ENCODE results near the gene OR6C76.
"Not testable (repeated sequence)": the region's sequence is repeated elsewhere in the genome, so short reads cannot be mapped to it uniquely, and the experiment has no call there.

OR6C76 gene

DNA sequence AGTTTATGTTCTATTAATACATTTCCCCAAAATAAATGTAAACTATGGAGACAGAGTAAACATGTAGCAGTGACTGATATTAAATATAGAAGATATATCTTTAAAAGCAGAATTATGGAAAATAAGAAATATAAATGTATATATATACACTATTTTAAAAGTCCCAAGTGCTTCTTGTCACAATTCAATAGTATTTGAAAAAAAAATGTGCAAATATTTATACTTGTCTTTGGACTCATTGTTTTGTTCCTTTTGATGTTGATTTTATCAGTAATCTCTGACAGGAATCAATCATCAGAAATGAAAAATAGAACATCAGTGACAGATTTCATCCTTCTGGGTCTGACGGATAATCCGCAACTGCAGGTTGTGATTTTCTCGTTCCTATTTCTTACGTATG lies at the start of gene OR6C76:
OR6C76 (plus strand) TSS at position 301 of the 400 bp plus-strand sequence; CDS start at position 301, 0 bp downstream.
- FAIRE-seq: no peak

- no peak for FAIRE-seq
These were observed 40.2 kb upstream of the OR6C76 start for GRCh38 chr12:55385891-55386290.

DNA sequence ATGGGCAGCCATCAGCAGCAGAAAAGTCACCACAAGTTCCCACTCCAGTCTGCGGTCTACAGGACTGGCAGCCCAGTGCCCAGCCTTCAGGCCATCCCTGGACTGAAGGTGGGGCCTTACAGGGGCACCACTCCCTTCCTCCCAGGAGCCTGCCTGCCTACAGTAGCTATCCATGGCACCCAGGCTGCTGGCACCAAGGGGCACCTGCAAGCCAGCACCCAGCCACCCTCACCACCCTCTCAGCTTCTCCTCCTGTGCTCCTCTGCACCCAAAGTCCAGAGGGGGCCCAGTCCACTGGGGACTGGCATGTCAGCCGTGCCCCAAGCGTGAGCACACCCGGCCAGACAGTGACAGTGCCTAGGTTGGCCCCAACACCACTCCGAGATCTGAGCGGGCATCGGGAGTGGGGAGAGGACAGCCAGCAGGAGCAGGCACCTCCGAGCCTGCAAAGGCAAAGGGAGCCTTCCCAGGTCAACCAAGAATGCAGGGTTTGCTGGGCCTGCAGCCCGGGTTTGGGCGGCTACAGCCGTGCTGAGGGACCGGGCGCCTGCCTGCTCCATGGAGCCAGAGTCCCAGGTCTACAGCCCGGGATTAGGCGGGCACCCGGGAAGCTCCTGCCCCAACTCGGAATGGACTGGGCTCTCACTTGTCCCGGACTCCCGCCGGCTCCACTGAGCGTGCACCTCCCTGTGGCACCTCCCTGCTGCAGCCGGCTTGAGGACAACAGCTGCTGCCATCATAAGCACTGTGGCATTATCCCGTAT lies 33.8 kb upstream of the OR6C76 start:
- FAIRE-seq: no peak

- no peak for FAIRE-seq
These were observed 29.7 kb upstream of the OR6C76 start for GRCh38 chr12:55396326-55396725.

DNA sequence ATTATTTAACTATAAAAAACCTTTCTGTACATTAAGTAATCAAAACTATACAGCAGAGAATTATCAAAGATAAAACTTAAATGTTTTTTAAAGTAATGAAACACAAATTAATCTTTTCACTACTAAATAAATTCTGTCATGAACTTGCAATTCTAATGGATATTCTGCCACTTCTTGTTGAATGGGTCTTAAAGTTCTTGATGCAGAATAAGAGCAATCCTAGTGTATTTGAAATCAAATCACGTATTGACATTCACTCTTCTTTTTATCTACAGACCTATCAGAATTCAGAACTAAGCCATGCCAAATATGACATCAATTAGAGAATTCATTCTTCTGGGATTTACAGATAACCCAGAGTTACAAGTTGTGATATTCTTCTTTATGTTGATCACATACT lies 25.8 kb upstream of the OR6C76 start, which contains the start of gene OR6C65:
OR6C65 (plus strand) TSS at position 301 of the 400 bp plus-strand sequence; CDS start at position 301, 0 bp downstream.
- no peak for FAIRE-seq

GRCh38 chr12:55407866-55408265 lies 18.2 kb upstream of the OR6C76 start:
- no peak for FAIRE-seq

DNA sequence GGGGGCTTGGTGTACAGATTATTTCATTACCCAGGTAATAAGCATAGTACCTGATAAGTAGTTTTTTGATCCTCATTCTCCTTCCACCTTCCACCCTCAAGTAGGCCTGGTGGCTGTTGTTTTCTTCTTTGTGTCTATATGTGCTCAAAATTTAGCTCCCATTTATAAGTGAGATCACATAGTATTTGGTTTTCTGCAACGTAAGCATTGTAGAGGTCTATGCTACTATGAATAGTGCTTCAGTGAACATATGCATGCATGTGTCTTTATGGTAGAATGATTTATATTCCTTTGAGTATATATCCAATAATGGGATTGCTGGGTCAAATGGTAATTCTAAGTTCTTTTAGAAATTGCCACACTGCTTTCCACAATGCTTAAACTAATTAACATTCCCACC lies 16.9 kb upstream of the OR6C76 start:
- FAIRE-seq: not testable (repeated sequence)

GRCh38 chr12:55412138-55412537 lies 13.9 kb upstream of the OR6C76 start:
- FAIRE-seq: not testable (repeated sequence)

- FAIRE-seq: not testable (repeated sequence)
These were observed 12.3 kb upstream of the OR6C76 start for GRCh38 chr12:55413498-55414388.

- not testable (repeated sequence) for FAIRE-seq
These were observed 11.6 kb upstream of the OR6C76 start for GRCh38 chr12:55414396-55414823.

- not testable (repeated sequence) for FAIRE-seq
These were observed 11.2 kb upstream of the OR6C76 start for GRCh38 chr12:55414889-55415288.

DNA sequence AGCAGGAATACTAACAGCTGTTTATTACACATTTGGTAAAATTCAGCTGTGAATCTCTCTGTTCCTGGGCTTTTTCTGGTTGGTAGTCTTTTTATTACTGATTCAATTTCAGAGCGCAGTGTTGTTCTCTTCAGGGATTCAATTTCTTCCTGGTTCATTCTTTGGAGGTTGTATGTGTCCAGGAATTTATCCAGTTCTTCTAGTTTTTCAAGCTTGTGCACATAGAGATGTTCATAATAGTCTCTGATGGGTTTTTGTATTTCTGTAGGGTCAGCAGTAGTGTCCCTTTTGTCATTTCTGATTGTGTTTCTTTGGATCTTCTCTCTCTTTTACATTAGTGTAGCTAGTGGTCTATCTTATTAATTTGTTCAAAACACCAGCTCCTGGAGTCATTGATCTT lies 9.1 kb upstream of the OR6C76 start:
- no peak for FAIRE-seq

GRCh38 chr12:55420307-55420962 lies 5.6 kb upstream of the OR6C76 start:
- FAIRE-seq: no peak

DNA sequence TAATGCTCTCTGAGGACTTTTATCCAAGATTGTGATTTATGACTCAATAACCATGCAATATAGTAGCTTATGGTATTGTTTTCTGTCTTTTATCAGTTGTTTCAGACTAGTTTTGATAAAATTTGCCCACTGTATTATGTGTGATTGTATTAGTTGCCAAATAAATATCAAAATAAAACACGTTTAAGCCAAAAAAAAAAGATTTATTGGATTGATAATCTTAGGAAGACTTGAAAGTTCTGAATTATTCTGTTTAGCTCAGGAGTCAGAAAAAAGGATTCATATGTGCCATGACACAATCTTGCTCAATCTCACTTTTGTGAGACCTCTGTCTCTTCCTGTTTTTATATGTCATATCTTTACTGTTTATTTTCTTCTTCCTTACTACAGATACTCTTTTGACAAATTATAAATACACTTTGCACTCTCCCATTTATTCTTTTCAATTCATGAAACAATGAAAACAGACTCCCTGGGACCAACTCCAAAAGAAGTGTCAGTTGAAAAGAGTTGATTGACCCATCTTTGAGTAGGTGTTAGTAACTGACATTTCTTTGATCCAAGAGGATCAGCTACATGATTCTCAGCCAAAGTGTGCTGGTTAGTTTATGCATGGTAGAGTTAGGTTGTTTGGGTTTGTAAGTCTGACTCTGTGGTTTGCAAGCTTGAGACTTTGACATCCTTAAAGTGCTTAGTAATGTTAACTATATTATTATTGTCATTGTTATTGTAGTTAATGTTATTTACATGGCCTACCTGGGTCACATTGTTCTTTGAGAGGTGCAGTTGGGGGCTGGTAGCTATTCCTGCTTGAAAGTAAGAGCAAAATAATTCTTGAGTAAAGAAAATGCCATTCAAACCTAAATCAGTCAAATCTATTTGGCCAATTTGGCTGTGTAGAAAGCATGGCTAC lies 2.5 kb downstream of the OR6C76 start:
- no peak for FAIRE-seq

DNA sequence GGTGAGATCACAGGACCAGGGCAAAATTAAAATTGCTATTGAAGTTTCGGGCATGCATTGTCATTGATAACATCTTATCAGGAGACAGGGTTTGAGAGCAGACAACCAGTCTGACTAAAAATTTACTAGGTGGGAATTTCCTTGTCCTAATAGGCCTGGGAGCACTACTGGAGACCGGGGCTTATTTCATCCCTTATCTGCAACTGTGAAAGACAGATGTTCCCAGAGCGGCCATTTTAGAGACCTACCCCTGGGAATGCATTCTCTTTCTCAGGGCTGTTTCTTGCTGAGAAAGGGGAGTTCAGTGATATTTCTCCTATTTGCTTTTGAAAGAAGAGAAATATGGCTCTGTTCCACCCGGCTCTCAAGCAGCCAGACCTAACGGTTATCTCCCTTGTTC lies 15.2 kb downstream of the OR6C76 start:
- FAIRE-seq: not testable (repeated sequence)

- FAIRE-seq: no peak
These were observed 17.7 kb downstream of the OR6C76 start, which contains the start of gene OR6C2 for GRCh38 chr12:55443776-55444175. Gene OR6C2, plus strand, starts transcription at chr12:55444076. Its CDS starts 8,138 bp downstream, at chr12:55452214.

- no peak for FAIRE-seq
These were observed 19.3 kb downstream of the OR6C76 start for GRCh38 chr12:55445357-55445756.

DNA sequence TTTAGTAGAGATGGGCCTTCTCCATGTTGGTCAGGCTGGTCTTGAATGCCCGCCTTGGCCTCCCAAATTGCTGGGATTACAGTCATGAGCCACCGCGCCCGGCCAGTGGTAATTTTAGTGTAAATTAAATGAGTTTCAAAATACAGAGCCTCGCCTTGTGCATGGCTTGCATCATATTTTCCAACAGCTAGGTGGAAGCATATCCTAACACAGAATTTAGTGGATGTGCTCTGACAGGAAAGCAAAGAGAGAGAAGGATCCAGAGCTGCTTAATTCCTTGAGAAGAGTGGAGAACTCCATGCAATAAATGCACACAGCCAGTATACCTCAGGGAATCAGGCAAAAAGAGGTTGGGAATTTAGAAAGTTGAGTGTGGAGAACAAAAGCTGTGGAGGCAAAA lies 20.3 kb downstream of the OR6C76 start:
- no peak for FAIRE-seq

GRCh38 chr12:55448825-55449224 lies 22.8 kb downstream of the OR6C76 start:
- no peak for FAIRE-seq

- not testable (repeated sequence) for FAIRE-seq
These were observed 38.9 kb downstream of the OR6C76 start for GRCh38 chr12:55464926-55465325.

GRCh38 chr12:55467836-55468235 lies 41.8 kb downstream of the OR6C76 start:
- FAIRE-seq: no peak

DNA sequence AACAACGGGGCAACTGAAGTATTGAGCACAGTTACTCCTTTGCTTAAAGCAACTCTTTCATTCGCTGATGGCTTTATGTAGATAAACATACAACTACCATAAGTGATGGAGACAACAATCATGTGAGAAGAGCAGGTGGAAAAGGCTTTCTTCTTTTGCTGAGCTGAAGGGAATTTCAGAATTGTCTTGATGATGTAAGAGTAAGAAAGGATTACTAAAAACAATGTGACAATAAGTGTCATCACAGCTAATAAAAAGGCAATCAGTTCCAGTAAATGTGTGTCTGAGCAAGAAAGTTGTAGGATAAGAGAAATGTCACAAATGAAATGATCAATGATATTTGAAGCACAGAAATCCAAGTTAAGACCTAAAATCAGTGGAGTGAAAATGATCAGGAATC lies 43.2 kb downstream of the OR6C76 start:
- FAIRE-seq: no peak

All from TTC549 (cell line).